ENCODE results near the gene SLC49A3.

GRCh38 chr4:720111-720860 is 31.3 kb upstream of the SLC49A3 start:
- TF ChIP-seq, protein P1, sequence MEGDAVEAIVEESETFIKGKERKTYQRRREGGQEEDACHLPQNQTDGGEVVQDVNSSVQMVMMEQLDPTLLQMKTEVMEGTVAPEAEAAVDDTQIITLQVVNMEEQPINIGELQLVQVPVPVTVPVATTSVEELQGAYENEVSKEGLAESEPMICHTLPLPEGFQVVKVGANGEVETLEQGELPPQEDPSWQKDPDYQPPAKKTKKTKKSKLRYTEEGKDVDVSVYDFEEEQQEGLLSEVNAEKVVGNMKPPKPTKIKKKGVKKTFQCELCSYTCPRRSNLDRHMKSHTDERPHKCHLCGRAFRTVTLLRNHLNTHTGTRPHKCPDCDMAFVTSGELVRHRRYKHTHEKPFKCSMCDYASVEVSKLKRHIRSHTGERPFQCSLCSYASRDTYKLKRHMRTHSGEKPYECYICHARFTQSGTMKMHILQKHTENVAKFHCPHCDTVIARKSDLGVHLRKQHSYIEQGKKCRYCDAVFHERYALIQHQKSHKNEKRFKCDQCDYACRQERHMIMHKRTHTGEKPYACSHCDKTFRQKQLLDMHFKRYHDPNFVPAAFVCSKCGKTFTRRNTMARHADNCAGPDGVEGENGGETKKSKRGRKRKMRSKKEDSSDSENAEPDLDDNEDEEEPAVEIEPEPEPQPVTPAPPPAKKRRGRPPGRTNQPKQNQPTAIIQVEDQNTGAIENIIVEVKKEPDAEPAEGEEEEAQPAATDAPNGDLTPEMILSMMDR (IDR thresholded peaks at IDR 0.05): no peak
- no peak for TF ChIP-seq POLR2A (IDR thresholded peaks at IDR 0.05)
